Uterus (tissue), 2 donors: ENCODE results near the gene UBAP2.

Source experiments
- CTCF ChIP-seq, 4 experiments: fragments of 200-600 bp in 2 of 4; fragments of 450-650 bp in 2 of 4; sonication (generic) in 2 of 4; IDR thresholded peaks; one replicate each; pipeline ENCODE4 v1.5.1; 2016 to 2019; ENCODE audit warnings: antibody characterized with exemption in 4 of 4, mild to moderate bottlenecking in 2 of 4, moderate library complexity in 1 of 4
- POLR2A ChIP-seq, 2 donors: fragments of 450-650 bp; IDR thresholded peaks; one replicate each; pipeline ENCODE4 v1.6.1; 2016; ENCODE audit warnings: antibody characterized with exemption in 2 of 2, mild to moderate bottlenecking in 1 of 2, moderate library complexity in 1 of 2

- TF ChIP-seq CTCF (IDR thresholded peaks at IDR 0.05): no peak
- no peak for TF ChIP-seq POLR2A (IDR thresholded peaks at IDR 0.05)
Measured at GRCh38 chr9:34047864-34048726, 592 bp downstream of the UBAP2 start.
